Measurements from ENCODE around the gene H19.

The H19 gene

DNA sequence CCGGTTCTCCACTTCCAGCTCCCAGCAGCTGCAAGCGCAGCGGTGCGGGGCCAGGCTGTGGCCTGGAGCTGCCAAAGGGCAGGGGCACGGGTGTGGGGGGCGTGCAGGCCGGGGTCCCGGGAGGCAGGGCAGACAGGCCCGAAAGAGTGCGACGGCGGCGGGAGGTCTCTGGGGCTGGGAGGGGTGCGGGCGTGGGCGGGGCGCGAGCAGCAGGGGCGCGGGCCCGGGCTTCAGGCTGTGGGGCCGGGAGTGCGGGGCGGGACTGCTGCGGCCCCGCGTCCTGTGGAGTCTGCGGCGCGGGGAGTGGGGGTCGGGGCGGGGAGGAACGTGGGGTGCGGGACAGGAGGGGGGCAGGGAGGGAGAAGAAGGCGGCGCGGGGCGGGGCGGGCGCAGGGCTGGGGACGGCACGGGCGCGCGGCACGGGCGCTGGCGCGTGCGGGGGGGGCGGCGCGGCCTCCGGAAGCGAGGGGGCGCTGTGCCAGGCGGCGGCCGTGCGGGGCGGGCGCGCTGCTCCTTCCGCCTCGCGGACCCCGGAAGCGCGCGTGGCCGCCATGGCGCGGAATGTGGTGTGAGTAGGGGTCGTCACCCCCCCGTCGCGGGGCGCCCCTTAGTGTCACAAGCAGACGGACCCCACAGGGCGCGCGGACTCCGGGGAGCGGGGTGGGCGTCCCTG, 50.7 kb downstream of the H19 start, which contains the start of gene MRPL23:
TSS of gene MRPL23 (plus strand) at position 521 of the 673 bp plus-strand sequence. CDS start at position 552, 31 bp downstream.
- DNase-seq, result no peak
